Hematopoietic multipotent progenitor cell (in vitro differentiated cells): ENCODE results near the gene PLCG1. TPM values are rescaled to one million over a fixed set of nuclear protein-coding genes. Genes with fewer than 3 reads are reported as not detected.

Source experiments
- DNase-seq, 3 donors: peaks; one replicate each; pipeline ENCODE4 v3.0.0-alpha.2; 2011 to 2015; ENCODE audit warnings: low read depth in 2 of 3, low spot score in 2 of 3
- total RNA-seq: library from RNA; depleted of rRNA; stranded (reverse); fragments of >200 nt; gene quantifications from one replicate; pipeline ENCODE4 v1.2.3, GENCODE V29; 2012

The PLCG1 gene
- total RNA-seq, 1 donor: 16.4 TPM

GRCh38 chr20:41176711-41177552 lies 39.6 kb downstream of the PLCG1 start:
- no peak for DNase-seq

- DNase-seq: no peak
Measured at GRCh38 chr20:41177636-41178035, 40.3 kb downstream of the PLCG1 start.

GRCh38 chr20:41178495-41178894 lies 41.2 kb downstream of the PLCG1 start:
- no peak for DNase-seq

- DNase-seq: no peak
Measured at GRCh38 chr20:41178904-41179432, 41.6 kb downstream of the PLCG1 start.

GRCh38 chr20:41179961-41180360 lies 42.6 kb downstream of the PLCG1 start:
- no peak for DNase-seq

GRCh38 chr20:41180599-41181333 lies 43.4 kb downstream of the PLCG1 start:
- DNase-seq: no peak

GRCh38 chr20:41181567-41181966 lies 44.2 kb downstream of the PLCG1 start:
- DNase-seq: no peak

GRCh38 chr20:41182296-41183212 lies 45.2 kb downstream of the PLCG1 start:
- DNase-seq: no peak

GRCh38 chr20:41183391-41183790 lies 46.0 kb downstream of the PLCG1 start:
- no peak for DNase-seq

- no peak for DNase-seq
Measured at GRCh38 chr20:41183831-41184230, 46.5 kb downstream of the PLCG1 start.

GRCh38 chr20:41185013-41185757 lies 47.8 kb downstream of the PLCG1 start:
- DNase-seq: no peak

GRCh38 chr20:41187668-41188067 lies 50.3 kb downstream of the PLCG1 start:
- DNase-seq: no peak

GRCh38 chr20:41191562-41192500 lies 54.5 kb downstream of the PLCG1 start:
- DNase-seq: no peak

- DNase-seq: no peak
Measured at GRCh38 chr20:41192575-41192974, 55.2 kb downstream of the PLCG1 start.

GRCh38 chr20:41196653-41197225 lies 59.4 kb downstream of the PLCG1 start:
- DNase-seq: no peak

GRCh38 chr20:41198443-41198842 lies 61.1 kb downstream of the PLCG1 start:
- DNase-seq: peak in 1 of 3 donors; percentile 8

GRCh38 chr20:41200446-41201202 lies 63.3 kb downstream of the PLCG1 start:
- no peak for DNase-seq

- no peak for DNase-seq
Measured at GRCh38 chr20:41201760-41202159, 64.4 kb downstream of the PLCG1 start.
